PC-9 (cell line): ENCODE results near the gene CST7.
A peak's percentile ranks its signal among the peaks of the same experiment; 100 is the strongest.

ENCODE experiments used
- CTCF ChIP-seq: fragments of 200-600 bp; sonication (generic); conservative IDR thresholded peaks from 2 replicates; pipeline ENCODE4 v1.6.1; 2017; ENCODE audit warnings: mixed run types, antibody characterized with exemption, mild to moderate bottlenecking, moderate library complexity
- EZH2 ChIP-seq: fragments of 200-600 bp; sonication (generic); IDR thresholded peaks from 2 replicates; pipeline ENCODE4 v1.8.0; 2017; ENCODE audit warnings: antibody characterized with exemption, low read depth

- peak; percentile 89 for TF ChIP-seq CTCF
- TF ChIP-seq EZH2, result no peak
Observed at GRCh38 chr20:24994470-24995368, 45.6 kb downstream of the CST7 start.
